Measurements from ENCODE around the gene PDE6C.

PDE6C gene

DNA sequence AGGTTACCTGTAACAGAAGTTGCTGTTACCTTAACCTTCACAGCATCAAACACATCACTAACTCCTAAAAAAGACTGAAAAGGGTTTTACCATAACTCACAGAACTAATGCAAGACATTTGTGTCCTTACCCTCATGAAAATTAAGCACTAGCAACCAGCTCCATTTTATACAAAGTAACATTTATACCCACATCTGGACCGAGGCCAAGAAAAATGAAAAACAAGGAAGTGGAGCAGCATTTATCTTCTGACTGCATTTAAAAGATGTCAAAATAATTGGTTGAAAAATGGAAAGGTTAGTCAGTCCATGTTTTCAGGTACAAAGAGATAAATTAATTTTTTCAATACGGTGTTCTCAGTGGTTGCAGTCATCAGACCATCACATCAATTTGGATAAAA is 8.2 kb upstream of the PDE6C start:
- TF ChIP-seq, protein P1, sequence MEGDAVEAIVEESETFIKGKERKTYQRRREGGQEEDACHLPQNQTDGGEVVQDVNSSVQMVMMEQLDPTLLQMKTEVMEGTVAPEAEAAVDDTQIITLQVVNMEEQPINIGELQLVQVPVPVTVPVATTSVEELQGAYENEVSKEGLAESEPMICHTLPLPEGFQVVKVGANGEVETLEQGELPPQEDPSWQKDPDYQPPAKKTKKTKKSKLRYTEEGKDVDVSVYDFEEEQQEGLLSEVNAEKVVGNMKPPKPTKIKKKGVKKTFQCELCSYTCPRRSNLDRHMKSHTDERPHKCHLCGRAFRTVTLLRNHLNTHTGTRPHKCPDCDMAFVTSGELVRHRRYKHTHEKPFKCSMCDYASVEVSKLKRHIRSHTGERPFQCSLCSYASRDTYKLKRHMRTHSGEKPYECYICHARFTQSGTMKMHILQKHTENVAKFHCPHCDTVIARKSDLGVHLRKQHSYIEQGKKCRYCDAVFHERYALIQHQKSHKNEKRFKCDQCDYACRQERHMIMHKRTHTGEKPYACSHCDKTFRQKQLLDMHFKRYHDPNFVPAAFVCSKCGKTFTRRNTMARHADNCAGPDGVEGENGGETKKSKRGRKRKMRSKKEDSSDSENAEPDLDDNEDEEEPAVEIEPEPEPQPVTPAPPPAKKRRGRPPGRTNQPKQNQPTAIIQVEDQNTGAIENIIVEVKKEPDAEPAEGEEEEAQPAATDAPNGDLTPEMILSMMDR (IDR thresholded peaks at IDR 0.05; ENCODE audit: low read depth, low read length, missing control alignments), result no peak
- no peak for DNase-seq
- in situ Hi-C loops (cut with HindIII; ENCODE audit: low pct_ligation_motif_present, low sequenced_read_pairs), result no loop called here

DNA sequence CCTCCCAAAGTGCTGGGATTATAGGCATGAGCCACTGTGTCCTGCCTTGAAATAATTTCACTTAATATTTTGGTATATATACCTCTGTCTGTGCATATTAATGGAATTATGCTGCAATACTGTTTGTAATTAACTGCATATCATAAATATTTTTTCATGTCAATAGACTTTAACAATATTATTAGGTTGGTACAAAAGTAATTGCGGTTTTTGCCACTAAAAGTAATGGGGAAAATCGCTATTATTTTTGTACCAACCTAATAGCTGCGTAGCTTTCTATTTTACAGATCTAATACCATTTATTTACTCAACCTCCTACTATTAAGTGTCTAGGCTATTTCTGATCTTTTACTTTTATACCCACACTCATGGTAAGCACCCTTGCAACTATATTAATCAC is 3.9 kb upstream of the PDE6C start:
- no peaks in the 10 kb centered on the region for H3K36me3 ChIP-seq (replicated peaks)
- no peak for DNase-seq
- no peak overlapping the region for H3K27ac ChIP-seq
- no peaks in the 10 kb centered on the region for H3K27me3 ChIP-seq (replicated peaks)
- TF ChIP-seq, protein P1 (IDR thresholded peaks at IDR 0.05; ENCODE audit: low read depth, low read length, missing control alignments), result no peak
- in situ Hi-C loops (cut with HindIII; ENCODE audit: low pct_ligation_motif_present, low sequenced_read_pairs), result no loop called here
- H3K4me3 ChIP-seq (ENCODE audit: low read depth, low read length), result no peak overlapping the region

More for the DNA sequence above, 8.2 kb upstream of the PDE6C start:
- no peak overlapping the region for H3K27ac ChIP-seq
- peaks cover 22% of the 10 kb centered on the region for H3K27me3 ChIP-seq (replicated peaks)
- H3K36me3 ChIP-seq (replicated peaks), result no peaks in the 10 kb centered on the region
- no peak overlapping the region for H3K4me3 ChIP-seq (ENCODE audit: low read depth, low read length)

GRCh38 chr10:93613126-93613525 is 789 bp downstream of the PDE6C start:
- Histone ChIP-seq H3K4me3 (ENCODE audit: low read depth, low read length) (no peak overlapping the region), H3K27ac (no peak overlapping the region), H3K27me3 (replicated peaks) (no peaks in the 10 kb centered on the region), H3K36me3 (replicated peaks) (no peaks in the 10 kb centered on the region)
- no peak for DNase-seq
- in situ Hi-C loops (cut with HindIII; ENCODE audit: low pct_ligation_motif_present, low sequenced_read_pairs), result no loop called here
- TF ChIP-seq, protein P1 (IDR thresholded peaks at IDR 0.05; ENCODE audit: low read depth, low read length, missing control alignments), result no peak

DNA sequence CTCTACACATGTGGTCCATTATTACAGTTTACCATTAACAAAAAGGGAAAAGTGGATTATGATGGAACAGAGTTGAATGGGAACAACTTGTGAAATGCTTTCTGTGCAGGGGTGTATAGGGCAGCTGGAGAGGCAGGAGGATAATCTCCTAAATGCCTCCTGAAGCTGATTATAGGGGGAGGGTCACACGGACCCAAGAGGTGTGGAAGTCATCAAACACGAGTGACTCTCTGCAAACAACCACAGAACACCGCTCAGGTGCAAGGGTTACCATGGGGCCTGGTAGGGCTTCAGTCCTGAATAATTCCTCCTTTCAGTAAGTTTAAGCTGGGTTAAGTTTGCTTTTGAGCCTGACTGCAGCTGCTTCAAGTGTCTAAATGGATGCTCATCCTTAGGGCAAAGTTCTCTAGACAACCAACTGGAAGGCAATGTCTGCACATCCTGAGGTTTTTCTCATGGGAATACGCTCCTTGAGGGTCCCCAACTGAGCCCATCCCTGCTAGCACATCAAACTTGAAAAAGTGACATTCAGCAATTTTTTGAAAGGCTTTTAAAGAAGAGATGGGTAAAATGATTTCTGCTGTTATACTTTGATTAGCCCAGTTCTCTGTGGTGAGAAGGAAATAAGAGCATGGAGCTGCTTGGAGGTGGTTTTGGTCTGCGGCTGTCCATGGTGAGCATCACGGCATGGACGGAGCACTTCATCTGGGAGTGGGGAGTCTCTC is 1.9 kb downstream of the PDE6C start:
- no peaks in the 10 kb centered on the region for H3K36me3 ChIP-seq (replicated peaks)
- TF ChIP-seq, protein P1 (IDR thresholded peaks at IDR 0.05; ENCODE audit: low read depth, low read length, missing control alignments), result no peak
- no peak overlapping the region for H3K27ac ChIP-seq
- in situ Hi-C loops (cut with HindIII; ENCODE audit: low pct_ligation_motif_present, low sequenced_read_pairs), result no loop called here
- H3K4me3 ChIP-seq (ENCODE audit: low read depth, low read length), result no peak overlapping the region
- no peak for DNase-seq
- no peaks in the 10 kb centered on the region for H3K27me3 ChIP-seq (replicated peaks)

DNA sequence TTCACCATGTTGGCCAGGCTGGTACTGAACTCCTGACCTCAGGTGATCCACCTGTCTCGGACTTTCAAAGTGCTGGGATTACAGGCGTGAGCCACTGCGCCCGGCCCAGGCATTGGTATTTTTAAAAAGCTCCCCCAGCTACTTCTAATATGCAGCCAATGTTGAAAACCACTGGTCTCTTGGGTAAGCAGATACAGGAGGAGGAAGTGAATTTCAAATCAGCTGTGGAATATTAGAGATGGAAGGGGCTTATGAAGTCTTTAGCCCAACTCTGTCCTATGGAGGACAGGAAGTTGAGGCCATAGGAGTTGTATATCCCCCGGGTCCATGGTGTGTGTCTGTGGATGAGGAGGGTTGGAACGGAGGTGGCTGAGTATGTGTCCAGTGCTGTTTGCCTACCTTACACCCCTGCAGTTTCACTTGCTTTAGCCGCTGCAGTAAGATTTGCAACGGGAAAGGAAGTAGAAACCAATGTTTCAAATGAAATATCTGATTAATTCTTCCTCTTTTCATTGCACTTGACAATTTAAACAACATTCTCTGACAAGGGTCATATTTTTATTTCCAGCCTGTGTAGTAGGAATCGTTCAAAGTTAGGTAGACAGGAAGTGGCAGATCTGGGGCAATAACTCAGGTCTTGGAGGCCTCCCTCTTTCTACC is 3.4 kb downstream of the PDE6C start:
- Histone ChIP-seq H3K36me3 (replicated peaks) (no peaks in the 10 kb centered on the region), H3K27me3 (replicated peaks) (no peaks in the 10 kb centered on the region), H3K27ac (no peak overlapping the region), H3K4me3 (ENCODE audit: low read depth, low read length) (no peak overlapping the region)
- TF ChIP-seq, protein P1 (IDR thresholded peaks at IDR 0.05; ENCODE audit: low read depth, low read length, missing control alignments), result no peak
- DNase-seq, result no peak
- in situ Hi-C loops (cut with HindIII; ENCODE audit: low pct_ligation_motif_present, low sequenced_read_pairs), result no loop called here

Data from brain microvascular endothelial cell (primary cell).